IgD-negative memory B cell (primary cell): ENCODE data around the gene ABR. TPM values are rescaled to one million over a fixed set of nuclear protein-coding genes. Genes with fewer than 3 reads are reported as not detected.
A peak's percentile ranks its signal among the peaks of the same experiment; 100 is the strongest.
"Not testable (repeated sequence)": the region's sequence is repeated elsewhere in the genome, so short reads cannot be mapped to it uniquely, and the experiment has no call there.

ENCODE experiments used
- H3K27ac Mint-ChIP-seq, 3 donors: one replicate each; pipeline ENCODE4 v1.8.0; 2020 to 2022; ENCODE audit warnings: mild to moderate bottlenecking in 3 of 3, mixed read lengths in 3 of 3, moderate library complexity in 1 of 3
- H3K27me3 Mint-ChIP-seq: one replicate; pipeline ENCODE4 v1.8.0; 2021; ENCODE audit warnings: mixed read lengths
- H3K36me3 Mint-ChIP-seq: one replicate; pipeline ENCODE4 v1.8.0; 2020; ENCODE audit warnings: mild to moderate bottlenecking, mixed read lengths
- H3K4me1 Mint-ChIP-seq, 3 donors: one replicate each; pipeline ENCODE4 v1.8.0; 2020 to 2022; ENCODE audit warnings: mixed read lengths in 3 of 3, mild to moderate bottlenecking in 1 of 3
- H3K4me3 Mint-ChIP-seq, 4 donors: one replicate each; pipeline ENCODE4 v1.8.0; 2020 to 2022; ENCODE audit warnings: mild to moderate bottlenecking in 4 of 4, mixed read lengths in 4 of 4, moderate library complexity in 3 of 4
- H3K9me3 Mint-ChIP-seq, 3 donors: one replicate each; pipeline ENCODE4 v1.8.0; 2020 to 2021; ENCODE audit warnings: mixed read lengths in 3 of 3, mild to moderate bottlenecking in 1 of 3
- polyA plus RNA-seq: library from polyadenylated mRNA; unstranded; fragments of 300-500 nt; fragmentation: Illumina TruSeq; gene quantifications from one replicate; pipeline ENCODE4 v1.2.3, GENCODE V29; 2021

ABR gene
- polyA plus RNA-seq, 1 donor from 2014 or later = 19.2 TPM

DNA sequence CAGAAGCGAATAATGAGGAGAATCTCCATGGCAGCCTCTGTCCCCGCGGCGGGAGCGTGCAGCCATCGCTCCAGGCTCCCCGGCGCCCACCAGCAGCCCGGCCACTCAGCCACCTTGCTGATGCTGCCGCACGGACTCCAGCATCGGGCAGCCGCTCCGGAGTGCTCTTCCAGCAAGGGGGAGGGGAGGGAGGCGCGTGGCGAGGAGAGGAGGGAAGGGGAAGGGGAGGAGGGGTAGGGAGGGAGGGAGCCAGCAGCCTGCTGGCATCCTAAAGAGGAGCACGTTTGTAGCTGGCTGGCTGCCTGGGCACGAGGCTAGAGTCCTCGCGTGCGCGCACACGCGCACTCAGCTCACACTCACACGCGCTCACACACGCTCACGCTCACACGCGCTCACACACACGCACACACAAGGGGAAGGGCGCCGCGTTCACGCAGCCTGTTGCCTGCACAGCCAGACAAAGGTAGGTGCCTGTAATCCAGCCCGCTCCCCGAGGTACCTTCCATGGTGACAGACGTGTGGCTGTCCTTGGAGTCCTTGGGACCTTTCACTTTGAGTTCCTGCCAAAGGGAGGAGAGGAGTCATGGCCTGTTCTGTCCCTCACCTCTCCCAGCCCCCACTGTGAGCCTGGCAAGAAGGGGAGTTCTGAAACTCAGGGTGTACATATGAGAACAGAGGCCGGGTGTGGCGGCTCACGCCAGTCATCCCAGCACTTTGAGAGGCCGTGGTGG, 100.8 kb downstream of the ABR start:
- no peaks in the 10 kb centered on the region for H3K9me3 Mint-ChIP-seq
- no peaks in the 10 kb centered on the region for H3K4me1 Mint-ChIP-seq
- no peak overlapping the region for H3K27ac Mint-ChIP-seq
- H3K27me3 Mint-ChIP-seq = no peaks in the 10 kb centered on the region
- H3K4me3 Mint-ChIP-seq = no peak overlapping the region
- no peaks in the 10 kb centered on the region for H3K36me3 Mint-ChIP-seq

DNA sequence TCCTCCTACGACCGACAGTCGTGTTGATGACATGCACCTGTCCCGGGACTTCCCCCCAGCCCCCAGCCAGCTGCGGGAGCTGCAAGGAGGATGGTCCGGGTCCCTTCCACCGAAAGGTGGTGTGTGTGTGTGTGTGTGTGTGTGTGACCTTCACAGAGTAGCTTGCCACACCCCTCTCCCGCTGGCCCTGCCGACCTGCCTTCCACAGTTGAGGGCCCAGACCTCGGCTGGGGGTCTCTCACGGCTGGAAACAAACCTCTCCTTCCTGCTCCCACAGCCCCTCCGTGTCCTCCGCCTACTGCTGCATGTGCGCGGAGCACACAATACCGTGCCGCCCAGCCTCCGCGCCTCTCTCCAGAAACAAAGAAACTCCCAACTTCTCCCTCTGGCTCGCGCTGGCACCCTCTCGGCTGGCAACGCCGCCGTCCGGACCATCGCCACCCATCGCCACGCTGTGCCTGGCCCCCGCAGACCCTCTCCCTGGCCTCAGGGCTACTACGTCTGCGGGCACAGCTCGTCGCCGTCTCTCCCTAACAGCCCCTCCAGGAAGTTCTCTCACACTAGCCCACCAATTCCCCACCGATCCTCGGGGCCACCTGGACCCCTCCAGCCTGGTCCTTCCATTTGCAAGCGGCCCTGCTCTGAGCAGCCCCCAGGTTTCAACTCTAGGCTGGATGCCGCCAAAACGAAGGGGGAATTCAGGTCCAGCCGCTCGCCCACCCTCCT, 101.6 kb downstream of the ABR start:
- no peaks in the 10 kb centered on the region for H3K36me3 Mint-ChIP-seq
- no peaks in the 10 kb centered on the region for H3K9me3 Mint-ChIP-seq
- H3K27me3 Mint-ChIP-seq = no peaks in the 10 kb centered on the region
- H3K4me1 Mint-ChIP-seq = no peaks in the 10 kb centered on the region
- no peak overlapping the region for H3K27ac Mint-ChIP-seq
- H3K4me3 Mint-ChIP-seq = no peak overlapping the region

DNA sequence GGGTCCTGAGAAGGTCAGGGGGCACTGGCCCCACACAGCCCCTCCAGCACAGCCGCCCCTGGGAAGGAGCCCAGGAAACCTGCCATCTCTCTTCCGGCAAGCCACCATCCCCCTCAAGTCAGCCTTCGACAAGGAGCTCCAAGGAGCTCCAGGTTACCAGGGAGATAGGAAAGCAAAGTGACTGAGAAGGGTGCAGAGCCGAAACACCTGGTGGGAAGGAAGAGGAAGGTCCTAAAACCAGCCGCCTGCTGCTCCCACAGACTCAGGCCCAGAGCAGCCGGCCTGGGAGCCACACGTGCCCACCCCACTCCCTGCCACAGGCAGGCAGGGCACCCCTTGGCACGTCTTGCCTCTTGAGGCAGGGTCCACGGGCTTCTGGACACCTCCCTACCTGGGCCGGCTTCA, 102.2 kb downstream of the ABR start:
- H3K4me1 Mint-ChIP-seq = no peaks in the 10 kb centered on the region
- no peaks in the 10 kb centered on the region for H3K36me3 Mint-ChIP-seq
- H3K27ac Mint-ChIP-seq = no peak overlapping the region

DNA sequence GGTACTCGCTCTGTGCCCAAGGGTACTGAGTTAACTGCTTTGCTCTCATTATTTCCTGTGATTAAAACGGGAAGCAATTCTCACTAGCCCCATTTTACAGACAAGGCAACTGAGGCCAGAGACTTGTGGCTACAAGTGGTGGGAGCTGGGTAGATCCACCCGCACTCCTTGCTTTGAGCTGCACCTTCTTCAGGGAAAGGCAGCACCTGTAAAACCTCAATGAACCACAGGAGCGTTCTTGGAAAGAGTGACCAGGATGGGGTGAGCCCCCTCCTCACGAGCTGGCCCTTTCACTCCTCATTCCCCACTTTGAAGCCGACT, 102.8 kb downstream of the ABR start:
- peaks cover 0 to 1% (median 0%) of the 10 kb centered on the region in 3 donors for H3K4me1 Mint-ChIP-seq
- no peak overlapping the region for H3K4me3 Mint-ChIP-seq
- no peak overlapping the region for H3K27ac Mint-ChIP-seq
- H3K27me3 Mint-ChIP-seq = no peaks in the 10 kb centered on the region
- no peaks in the 10 kb centered on the region for H3K36me3 Mint-ChIP-seq
- no peaks in the 10 kb centered on the region for H3K9me3 Mint-ChIP-seq

More for the DNA sequence above, 102.2 kb downstream of the ABR start:
- Mint-ChIP-seq H3K4me3 (no peak overlapping the region), H3K9me3 (no peaks in the 10 kb centered on the region), H3K27me3 (no peaks in the 10 kb centered on the region)

DNA sequence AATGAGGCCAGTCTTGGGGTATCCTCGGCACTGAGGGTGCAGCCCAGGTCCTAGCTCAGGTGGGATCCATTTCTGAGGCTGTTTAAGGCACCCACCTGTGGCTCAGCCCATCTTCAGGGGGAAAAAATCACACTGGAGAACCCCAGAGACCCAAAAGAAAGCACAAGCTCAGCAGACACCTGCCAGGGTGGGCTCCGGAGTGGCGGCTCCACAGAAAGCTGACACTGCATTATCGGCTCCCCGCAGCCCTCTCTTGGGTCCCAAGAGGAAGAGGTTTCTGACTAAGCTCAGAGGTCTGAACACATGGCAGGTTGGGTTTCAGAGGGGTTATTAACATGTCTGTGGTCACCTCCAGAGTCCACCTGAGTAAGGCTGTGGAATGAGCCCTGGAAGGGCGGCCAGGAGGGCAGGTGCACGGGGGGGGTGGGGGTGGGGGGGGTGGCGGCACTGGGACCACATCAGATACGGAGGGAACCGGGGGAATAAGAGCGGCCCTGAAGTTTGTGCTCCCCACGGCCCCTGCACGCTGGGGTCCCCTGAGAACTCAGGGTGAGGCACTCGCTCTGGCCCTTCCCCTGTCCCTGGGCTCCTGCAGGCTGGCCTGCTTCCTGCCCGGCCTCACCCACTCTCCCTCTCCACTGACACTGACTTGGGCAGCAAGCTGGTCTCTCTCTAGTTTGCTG, 103.3 kb downstream of the ABR start:
- H3K9me3 Mint-ChIP-seq = no peaks in the 10 kb centered on the region
- H3K27ac Mint-ChIP-seq = no peak overlapping the region
- no peak overlapping the region for H3K4me3 Mint-ChIP-seq
- no peaks in the 10 kb centered on the region for H3K27me3 Mint-ChIP-seq
- no peaks in the 10 kb centered on the region for H3K36me3 Mint-ChIP-seq
- H3K4me1 Mint-ChIP-seq = peaks cover 0 to 1% (median 0%) of the 10 kb centered on the region in 3 donors

DNA sequence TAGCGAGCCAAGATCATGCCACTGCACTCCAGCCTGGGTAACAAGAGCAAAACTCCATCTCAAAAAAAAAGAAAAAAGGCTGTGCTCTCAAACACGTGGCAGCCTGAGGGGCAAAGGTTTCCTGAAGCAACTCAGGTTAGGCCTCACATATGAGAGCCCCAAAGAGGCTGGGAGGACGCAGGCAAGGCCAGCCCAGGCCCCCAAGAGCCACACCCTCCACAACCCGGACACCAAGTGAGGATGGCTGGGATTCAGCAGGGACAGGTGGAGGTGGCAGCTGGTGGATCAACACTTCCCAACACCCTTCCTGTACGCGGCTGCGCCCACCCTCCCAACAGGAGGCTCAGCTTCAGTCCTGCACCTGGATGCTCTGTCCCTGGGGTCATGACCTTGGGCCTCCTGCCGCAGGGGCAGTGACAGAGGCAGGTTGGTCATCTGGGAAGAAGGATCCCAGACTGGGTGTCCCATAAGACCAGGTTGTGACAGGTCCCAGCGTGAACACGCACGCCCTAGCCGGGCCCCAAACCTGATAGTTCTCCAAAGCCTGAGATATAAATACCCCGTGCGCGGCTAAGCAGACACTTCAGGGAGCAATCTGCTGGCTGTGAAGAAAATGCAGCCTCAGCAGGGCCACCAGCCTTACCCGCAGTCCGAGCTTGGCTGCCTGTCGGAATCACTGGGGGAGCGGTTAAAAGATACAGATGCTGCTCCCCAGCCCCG, 104.7 kb downstream of the ABR start:
- Mint-ChIP-seq H3K27ac (peak overlapping the region in 1 of 3 donors; percentile 76), H3K4me3 (no peak overlapping the region), H3K9me3 (no peaks in the 10 kb centered on the region), H3K27me3 (no peaks in the 10 kb centered on the region), H3K4me1 (peaks cover 0 to 1% (median 0%) of the 10 kb centered on the region in 3 donors), H3K36me3 (no peaks in the 10 kb centered on the region)

DNA sequence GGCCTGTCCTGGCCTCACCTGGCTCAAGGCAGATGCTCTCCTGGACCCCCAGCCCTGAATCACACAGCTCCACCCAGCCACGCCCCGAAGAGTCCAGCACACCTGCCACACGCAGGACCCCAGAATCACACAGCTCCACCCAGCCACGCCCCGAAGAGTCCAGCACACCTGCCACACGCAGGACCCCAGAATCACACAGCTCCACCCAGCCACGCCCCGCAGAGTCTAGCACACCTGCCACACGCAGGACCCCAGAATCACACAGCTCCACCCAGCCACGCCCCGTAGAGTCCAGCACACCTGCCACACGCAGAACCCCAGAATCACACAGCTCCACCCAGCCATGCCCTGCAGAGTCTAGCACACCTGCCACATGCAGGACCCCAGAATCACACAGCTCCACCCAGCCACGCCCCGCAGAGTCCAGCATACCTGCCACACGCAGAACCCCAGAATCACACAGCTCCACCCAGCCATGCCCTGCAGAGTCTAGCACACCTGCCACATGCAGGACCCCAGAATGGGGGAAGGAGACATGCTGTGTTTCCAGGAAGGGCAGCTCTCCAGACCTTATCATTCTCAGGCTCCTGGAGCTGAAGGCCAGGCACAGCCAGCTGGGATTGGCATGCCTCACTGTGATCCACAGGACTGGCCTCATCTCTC, 105.7 kb downstream of the ABR start:
- not testable (repeated sequence) for H3K4me1 Mint-ChIP-seq, H3K27ac Mint-ChIP-seq, H3K27me3 Mint-ChIP-seq

DNA sequence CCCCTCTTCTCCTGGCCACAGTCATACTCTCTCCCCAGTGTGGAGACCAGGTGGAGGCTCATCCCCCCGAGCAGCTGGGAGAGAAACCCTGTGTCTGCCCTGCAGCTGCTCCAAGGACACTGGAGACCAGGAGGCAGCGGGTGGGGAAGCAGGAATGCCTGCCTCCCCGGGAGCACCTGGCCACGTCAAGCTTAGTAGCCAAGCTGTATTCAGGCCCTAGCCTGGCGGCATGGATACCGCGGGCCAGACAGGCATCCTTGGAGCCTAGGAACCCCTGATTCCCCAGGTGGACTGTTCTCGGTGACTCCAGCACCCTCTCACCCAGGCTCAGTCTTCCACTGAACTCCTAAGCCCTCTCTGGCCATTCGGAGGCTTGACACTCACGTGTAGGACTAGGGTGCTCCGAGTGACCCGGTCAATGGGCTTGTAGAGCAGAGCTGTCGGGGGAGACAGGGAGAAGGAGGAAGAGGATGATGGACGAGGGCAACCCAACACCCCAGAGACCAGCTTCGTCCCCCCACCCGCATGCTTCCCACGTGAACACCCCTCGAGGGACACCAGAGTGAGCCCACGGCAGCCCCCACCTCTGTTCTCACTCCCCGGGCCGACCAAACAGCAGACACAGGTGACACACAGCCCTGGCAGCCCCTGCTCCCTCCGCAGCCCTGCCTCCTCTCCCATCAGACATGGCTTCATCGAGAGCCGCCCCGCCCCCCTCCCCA, 106.4 kb downstream of the ABR start:
- Mint-ChIP-seq H3K9me3 (no peaks in the 10 kb centered on the region), H3K4me3 (no peak overlapping the region), H3K4me1 (peaks cover 0 to 1% (median 0%) of the 10 kb centered on the region in 3 donors), H3K27me3 (no peaks in the 10 kb centered on the region), H3K27ac (no peak overlapping the region), H3K36me3 (peaks cover 3% of the 10 kb centered on the region)

More for the DNA sequence above, 105.7 kb downstream of the ABR start:
- not testable (repeated sequence) for H3K4me3 Mint-ChIP-seq, H3K36me3 Mint-ChIP-seq, H3K9me3 Mint-ChIP-seq

DNA sequence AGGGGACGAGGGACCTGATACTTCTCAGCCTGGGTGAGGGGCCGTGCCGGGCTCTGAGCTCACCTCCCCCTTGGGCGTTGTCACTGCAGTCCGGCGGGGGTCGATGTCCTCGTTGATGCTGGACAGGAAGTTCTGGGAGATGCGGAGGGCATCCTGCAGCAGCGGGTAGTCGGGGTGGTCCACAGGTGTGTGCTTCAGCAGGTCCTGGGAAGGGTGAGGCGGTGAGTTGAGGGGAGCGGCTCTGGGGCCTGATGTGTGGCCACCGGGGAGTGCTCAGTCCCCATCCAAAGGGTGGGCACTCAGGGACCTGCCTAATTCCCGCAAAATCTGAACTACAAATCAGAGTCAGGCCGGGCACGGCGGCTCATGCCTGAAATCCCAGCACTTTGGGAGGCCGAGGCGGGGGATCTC, 107.2 kb downstream of the ABR start:
- no peaks in the 10 kb centered on the region for H3K9me3 Mint-ChIP-seq
- H3K4me1 Mint-ChIP-seq = peaks cover 0 to 1% (median 0%) of the 10 kb centered on the region in 3 donors
- H3K36me3 Mint-ChIP-seq = peaks cover 3% of the 10 kb centered on the region
- no peak overlapping the region for H3K27ac Mint-ChIP-seq
- H3K27me3 Mint-ChIP-seq = no peaks in the 10 kb centered on the region
- H3K4me3 Mint-ChIP-seq = no peak overlapping the region

DNA sequence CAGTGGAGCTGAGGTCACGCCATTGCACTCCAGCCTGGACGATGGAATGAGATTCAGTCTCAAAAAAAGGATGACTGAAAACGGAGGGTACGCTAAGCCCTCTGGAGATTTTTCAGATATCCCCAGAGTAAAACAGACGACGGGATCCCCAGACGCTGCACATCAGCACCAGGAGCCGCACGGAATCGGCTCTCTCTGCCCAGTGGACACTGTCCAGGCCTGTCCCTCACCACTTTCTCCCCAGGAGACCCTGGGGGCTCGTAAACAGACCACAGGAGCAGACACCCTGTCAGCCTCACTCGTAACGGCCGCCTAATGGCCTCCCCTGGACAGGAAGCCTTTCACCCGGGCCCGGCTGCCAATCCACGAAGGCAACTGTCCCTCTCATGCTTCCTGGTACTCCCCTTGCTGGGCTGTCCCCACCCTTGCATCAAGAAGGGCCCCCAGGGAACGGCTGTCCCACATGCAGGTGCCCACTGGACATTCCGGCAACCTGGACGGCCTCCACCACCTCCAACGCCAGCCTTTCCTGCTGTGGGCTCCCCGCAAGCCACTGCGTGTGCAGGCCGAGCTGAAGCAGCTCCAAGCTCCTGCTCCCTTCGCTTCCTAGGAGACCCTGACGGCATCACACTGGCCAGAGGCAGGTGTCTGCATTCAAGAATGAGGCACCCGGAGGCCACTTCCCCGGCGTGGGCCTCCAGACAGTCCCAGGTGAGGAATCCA, 108.5 kb downstream of the ABR start:
- peaks cover 8% of the 10 kb centered on the region for H3K36me3 Mint-ChIP-seq
- no peak overlapping the region for H3K27ac Mint-ChIP-seq
- H3K9me3 Mint-ChIP-seq = no peaks in the 10 kb centered on the region
- peaks cover 0 to 1% (median 0%) of the 10 kb centered on the region in 3 donors for H3K4me1 Mint-ChIP-seq
- H3K27me3 Mint-ChIP-seq = no peaks in the 10 kb centered on the region
- no peak overlapping the region for H3K4me3 Mint-ChIP-seq

DNA sequence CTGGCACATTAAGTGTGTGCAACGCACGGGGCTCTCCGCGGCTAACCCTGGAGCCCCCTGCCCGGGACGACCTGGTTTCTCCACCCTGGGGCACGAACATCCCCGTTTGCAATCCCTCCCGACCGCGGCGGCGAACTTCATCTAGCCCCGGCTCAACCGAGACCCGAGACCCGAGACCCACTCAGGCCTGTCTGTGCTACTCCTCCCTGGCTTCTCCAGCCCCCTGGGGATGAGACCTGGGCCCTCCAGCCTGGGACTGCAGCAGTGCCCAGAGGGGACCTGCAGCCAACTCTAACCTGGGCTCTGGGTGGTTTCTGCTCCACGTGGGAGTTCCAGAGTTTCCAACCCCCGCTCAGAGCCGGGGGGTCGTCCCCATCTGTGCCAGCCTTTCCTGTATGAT, 109.4 kb downstream of the ABR start:
- H3K4me3 Mint-ChIP-seq = no peak overlapping the region
- peaks cover 0 to 1% (median 0%) of the 10 kb centered on the region in 3 donors for H3K4me1 Mint-ChIP-seq
- no peaks in the 10 kb centered on the region for H3K27me3 Mint-ChIP-seq
- H3K36me3 Mint-ChIP-seq = peaks cover 10% of the 10 kb centered on the region
- no peak overlapping the region for H3K27ac Mint-ChIP-seq
- H3K9me3 Mint-ChIP-seq = no peaks in the 10 kb centered on the region

DNA sequence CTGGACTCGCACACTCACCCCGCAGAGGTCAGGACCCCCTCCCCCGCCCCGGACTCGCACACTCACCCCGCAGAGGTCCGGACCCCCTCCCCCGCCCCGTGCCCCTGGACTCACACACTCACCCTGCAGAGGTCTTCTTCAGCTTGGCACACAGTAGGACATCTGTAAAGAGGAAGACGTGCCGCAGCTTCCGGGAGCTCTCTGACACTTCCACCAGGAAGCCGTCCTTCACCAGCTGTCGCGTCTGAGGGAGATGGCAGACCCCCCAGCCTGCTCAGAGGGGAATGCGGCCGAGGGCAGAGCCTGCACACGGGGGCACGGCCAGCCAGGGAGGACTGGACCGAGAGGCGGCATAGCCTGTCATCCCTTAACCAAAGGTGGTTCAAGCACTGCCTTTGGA, 109.9 kb downstream of the ABR start:
- Mint-ChIP-seq H3K27ac (no peak overlapping the region), H3K9me3 (no peaks in the 10 kb centered on the region), H3K4me3 (no peak overlapping the region), H3K27me3 (no peaks in the 10 kb centered on the region), H3K4me1 (peaks cover 0 to 1% (median 0%) of the 10 kb centered on the region in 3 donors), H3K36me3 (peaks cover 10% of the 10 kb centered on the region)

DNA sequence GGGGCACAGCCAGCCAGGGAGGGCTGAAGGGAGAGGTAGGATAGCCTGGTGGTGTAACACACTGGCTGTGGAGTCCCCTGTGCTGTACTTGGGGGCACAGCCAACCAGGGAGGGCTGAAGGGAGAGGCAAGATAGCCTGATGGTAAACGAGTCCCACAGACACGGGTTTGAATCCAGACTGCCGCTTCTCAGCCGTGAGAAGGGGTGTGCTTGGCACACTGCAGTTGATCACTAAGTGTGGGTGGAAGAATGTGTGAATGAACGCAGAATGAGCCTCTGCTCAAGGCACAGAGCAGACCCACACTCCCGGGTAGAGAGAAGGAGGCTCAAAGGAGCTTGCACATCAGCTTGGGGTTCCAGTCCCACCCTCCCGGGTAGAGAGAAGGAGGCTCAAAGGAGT, 111.4 kb downstream of the ABR start:
- H3K4me3 Mint-ChIP-seq = no peak overlapping the region
- H3K4me1 Mint-ChIP-seq = peaks cover 0 to 1% (median 0%) of the 10 kb centered on the region in 3 donors
- no peaks in the 10 kb centered on the region for H3K27me3 Mint-ChIP-seq
- H3K9me3 Mint-ChIP-seq = no peaks in the 10 kb centered on the region
- no peak overlapping the region for H3K27ac Mint-ChIP-seq
- peaks cover 10% of the 10 kb centered on the region for H3K36me3 Mint-ChIP-seq
